GM21786 (cell line): ENCODE results near the gene MIA3.
"Not testable (repeated sequence)": the region's sequence is repeated elsewhere in the genome, so short reads cannot be mapped to it uniquely, and the experiment has no call there.

Experiments
- ATAC-seq: cut with Tn5 transposase; IDR thresholded peaks from one replicate; pipeline ENCODE4 v1.9.1; 2021; ENCODE audit not compliant: unreplicated experiment

Gene MIA3, protein sequence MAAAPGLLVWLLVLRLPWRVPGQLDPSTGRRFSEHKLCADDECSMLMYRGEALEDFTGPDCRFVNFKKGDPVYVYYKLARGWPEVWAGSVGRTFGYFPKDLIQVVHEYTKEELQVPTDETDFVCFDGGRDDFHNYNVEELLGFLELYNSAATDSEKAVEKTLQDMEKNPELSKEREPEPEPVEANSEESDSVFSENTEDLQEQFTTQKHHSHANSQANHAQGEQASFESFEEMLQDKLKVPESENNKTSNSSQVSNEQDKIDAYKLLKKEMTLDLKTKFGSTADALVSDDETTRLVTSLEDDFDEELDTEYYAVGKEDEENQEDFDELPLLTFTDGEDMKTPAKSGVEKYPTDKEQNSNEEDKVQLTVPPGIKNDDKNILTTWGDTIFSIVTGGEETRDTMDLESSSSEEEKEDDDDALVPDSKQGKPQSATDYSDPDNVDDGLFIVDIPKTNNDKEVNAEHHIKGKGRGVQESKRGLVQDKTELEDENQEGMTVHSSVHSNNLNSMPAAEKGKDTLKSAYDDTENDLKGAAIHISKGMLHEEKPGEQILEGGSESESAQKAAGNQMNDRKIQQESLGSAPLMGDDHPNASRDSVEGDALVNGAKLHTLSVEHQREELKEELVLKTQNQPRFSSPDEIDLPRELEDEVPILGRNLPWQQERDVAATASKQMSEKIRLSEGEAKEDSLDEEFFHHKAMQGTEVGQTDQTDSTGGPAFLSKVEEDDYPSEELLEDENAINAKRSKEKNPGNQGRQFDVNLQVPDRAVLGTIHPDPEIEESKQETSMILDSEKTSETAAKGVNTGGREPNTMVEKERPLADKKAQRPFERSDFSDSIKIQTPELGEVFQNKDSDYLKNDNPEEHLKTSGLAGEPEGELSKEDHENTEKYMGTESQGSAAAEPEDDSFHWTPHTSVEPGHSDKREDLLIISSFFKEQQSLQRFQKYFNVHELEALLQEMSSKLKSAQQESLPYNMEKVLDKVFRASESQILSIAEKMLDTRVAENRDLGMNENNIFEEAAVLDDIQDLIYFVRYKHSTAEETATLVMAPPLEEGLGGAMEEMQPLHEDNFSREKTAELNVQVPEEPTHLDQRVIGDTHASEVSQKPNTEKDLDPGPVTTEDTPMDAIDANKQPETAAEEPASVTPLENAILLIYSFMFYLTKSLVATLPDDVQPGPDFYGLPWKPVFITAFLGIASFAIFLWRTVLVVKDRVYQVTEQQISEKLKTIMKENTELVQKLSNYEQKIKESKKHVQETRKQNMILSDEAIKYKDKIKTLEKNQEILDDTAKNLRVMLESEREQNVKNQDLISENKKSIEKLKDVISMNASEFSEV (N-terminal part only)

DNA sequence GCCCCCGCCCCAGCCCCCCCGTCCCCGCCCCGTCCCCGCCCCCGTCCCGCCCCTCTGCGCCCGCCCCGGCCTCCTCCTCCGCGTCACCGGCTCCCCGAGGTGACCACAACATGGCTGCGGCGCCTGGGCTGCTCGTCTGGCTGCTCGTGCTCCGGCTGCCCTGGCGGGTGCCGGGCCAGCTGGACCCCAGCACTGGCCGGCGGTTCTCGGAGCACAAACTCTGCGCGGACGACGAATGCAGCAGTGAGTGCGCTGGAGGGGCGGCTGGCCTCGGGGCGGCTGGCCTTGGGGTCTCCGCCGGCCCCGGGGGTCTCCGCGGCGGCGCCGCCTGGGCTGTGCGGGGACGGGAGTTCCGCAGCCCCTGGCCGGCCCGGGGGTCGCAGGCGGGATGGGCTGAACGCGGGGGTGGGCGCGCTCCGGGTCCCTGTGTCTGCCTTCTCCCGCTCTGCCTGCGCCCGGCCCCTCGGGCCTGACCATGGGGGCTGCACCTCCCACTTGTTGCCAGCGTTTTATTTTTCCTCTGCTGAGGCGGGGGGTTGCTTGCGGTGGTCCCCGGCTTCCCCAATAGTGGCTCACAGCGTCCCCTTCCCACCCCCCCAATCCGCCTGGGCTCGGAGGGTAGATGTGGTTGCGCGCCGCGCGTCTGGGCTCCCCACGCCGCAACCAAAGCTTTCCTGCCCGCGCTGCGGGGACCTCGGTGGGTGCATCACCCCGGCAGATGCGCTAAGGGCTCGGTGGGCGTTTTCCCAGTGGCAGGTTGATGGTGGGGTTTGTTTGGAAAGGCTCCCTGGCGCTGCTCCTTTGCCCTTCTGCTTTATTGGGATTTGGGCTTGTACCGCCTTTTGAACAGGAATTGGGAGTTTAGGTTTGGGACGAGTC lies at the start of gene MIA3:
Gene MIA3, plus strand, starts transcription at position 97 of the 879 bp plus-strand sequence. Its CDS starts 14 bp downstream, at position 111.
- ATAC-seq = peak; percentile 49

DNA sequence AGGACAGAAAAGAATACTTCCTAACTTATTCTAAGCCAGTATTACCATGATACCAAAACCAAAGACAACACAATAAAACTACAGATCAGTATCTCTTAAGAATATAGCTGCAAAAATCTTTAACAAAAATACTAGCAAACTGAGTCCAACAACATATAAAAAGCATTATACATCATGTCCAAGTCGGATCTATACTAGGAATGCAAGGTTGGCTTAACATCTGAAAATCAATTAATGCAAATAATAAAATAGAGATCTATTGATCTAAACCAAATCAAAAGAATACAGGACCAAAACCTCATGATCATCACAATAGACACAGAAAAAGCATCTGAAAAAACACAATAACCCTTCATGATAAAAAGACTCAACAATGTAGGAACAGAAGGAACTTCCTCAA lies 47.1 kb upstream of the MIA3 start:
- no peak for ATAC-seq

DNA sequence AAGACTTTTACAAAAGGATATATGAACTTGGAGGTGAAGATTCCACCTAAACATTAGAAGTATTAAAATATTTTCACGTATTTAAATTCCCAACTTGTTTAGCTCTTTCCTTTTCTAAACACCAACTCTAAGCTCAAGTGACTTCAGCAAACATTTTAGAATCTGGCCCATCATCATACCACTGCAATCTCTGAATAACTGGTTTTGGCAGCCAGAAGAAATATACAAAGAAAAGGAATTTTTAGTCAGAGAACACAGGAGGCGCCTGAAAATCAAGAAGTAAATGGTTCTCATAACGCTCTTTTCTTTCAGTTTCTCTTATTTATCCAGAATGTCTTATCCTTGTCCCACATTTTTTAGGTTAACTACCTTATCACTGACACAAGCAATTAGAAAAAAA lies 38.6 kb upstream of the MIA3 start:
- ATAC-seq = no peak

DNA sequence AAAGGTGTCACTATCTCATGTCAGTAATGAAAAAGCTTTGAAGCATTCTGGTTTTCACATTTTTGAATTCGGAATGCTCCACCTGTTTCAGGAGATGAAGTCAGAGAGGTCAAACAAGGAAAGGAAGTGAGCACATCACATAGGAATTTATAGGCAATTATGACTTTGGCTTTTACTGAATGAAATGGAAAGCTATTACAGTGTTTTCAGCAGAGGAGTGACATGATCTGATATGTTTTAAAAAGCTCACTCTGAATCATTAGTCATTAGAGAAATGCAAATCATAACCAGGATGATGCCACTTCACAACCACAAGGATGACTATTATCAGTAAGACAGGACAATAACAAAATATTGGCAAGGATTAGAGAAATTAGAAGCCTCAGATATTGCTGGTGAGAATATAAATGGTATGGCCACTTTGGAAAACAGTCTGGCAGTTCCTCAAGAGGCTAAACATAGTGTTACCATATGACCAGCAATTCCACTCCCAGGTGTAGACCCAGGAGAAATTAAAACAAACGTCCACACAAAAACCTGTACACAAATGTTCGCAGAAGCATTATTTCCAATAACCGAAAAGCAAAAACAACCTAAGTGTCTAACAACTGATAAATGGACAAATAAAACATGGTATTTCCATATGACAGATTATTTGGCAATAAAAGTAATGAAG lies 35.7 kb upstream of the MIA3 start:
- peak; percentile 58 for ATAC-seq

DNA sequence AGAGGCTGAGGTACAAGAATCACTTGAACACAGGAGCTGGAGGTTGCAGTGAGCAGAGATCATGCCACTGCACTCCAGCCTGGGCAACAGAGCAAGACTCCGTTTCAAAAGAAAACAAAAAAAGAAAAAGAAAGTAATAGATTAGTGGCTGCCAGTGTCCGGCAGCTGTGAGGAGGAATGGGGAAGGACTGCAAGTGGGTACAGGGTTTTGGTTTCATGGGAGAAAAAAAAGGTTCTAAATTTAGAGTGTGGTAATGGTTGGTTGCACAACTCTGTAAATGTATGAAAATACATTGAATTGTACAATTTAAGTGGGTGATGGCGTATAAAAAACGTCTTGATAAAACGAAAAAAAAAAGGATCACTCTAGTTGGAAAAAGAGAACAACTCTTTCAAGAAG lies 34.8 kb upstream of the MIA3 start:
- ATAC-seq = peak; percentile 89

DNA sequence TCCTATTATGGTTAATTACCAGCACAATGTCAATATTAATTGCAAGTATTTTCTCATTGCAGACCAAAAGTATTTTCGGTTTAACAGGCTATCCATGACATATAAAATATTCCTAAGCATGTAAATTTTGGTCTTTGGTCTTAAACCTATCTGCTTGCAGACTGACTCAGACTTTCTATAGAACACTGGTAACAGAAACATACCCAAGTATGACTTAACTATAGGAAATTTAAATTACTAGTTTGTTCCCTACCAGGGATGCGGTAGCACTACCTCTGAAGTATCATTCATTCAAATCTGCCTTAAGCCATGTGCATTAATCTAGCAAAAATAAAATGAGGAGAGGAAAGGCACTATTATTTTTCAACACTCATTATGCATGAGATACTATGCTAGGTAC lies 31.1 kb upstream of the MIA3 start:
- no peak for ATAC-seq

DNA sequence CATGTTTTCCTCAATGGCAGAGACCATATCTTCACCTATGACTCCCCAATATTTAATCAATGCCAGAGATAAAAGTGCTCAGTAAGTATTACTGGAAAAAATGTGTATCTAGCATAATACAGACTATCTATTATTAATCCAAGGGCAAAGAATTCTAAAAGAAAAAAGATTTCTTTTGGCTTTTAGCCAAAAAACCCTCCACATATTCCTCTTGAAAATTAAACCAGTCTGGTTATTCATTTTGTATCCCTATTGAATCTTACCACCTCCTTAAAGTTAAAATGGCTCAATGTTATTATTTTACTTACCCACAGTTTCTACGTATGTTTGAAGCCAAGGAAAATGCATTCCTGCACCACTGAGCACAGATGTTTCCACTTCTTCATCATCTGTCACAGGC lies 29.8 kb upstream of the MIA3 start:
- no peak for ATAC-seq

DNA sequence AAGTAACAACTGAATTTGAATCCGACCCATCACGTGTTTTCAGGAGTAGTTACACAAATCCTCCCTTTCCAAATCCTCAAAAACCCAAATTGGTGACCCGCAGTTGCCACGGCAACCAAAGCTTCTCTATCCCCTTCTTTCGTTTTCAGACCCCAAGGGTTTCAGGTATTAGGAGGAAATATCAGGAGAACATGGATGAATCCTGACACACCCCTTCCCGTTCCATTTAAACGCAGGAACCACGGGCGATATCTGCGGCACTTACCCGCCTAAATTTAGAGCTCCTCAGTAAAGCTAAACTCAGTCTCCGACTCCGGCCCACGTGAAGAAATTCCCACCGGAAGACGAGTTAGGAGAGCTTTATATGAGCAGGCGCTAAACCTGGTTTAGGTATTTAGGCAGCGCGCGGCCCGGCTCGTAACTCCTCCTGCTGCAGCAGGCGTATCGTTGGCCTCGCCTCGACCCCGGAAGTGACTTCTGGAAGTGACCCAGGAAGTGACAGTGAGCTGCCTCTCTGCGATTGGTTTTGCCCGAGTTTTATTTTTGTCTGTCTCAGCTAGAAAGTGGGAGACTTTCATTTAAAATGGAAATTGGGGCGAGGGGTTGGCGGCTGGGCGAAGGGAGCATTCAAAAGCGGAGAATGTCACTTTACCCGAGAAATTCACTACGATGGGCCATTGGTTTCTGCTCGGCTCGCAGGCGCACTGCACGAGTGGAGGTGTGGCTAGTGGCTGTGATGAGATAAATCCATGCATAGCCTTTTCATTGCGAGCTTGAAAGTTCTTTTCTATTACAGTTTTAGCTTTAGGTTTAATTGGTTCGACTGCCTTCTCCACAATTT lies 28.2 kb upstream of the MIA3 start, which contains the start of gene TAF1A:
Gene TAF1A, minus strand, starts transcription at position 472 of the 841 bp plus-strand sequence.
- peak; percentile 100 for ATAC-seq

DNA sequence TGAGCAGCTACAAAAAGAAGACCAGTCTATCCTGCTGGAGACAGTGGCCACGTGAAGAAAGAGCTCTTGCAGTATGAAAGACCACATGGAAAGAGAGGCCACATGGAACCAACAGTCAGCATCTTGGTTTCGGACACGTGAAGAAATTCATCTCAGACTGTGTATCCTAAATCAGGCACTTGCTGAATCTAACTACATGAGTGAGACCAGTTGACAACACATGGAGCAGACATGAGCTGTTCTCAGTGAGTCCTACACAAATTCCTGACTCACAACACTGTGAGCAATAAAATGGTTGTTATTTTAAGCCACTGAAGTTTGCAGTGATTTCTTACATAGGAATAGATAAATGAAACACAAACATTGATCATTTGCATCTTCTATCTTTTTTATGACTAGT lies 25.7 kb upstream of the MIA3 start:
- no peak for ATAC-seq

DNA sequence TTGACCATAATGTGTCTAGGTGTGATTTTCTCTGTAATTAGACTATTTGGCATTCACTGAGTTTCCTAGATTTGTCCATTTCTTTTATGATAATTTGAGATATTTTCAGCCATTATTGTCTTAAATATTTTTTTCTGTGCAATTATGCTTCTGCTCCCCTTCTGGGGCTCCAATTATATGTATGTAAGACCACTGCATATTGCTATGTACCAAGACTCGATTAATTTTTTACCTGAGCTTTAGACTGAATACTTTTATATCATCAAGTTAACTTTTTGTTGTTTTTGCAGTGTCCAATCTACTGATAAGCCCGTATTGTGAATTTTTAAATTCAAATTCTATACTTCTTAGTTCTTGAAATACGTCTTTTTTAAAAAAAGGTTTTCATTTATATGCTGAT lies 23.1 kb upstream of the MIA3 start:
- ATAC-seq = no peak

DNA sequence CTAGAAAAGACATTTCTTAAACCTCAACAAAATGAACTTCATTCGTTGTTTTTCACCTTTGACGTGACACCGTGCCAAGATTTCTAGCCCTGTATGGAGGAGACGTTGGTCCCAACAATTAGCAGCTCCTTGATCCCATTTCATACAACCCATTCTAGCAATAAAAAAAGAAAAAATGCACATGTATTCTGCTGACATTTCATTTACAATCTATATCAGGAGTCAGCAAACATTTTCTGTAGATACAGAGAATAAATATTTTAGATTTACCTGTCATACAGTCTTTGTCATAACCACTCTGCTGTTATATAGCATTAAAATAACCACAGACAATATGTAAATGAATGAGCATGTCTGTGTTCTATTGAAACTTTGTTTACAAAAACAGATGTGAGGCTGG lies 21.2 kb upstream of the MIA3 start:
- ATAC-seq = no peak

DNA sequence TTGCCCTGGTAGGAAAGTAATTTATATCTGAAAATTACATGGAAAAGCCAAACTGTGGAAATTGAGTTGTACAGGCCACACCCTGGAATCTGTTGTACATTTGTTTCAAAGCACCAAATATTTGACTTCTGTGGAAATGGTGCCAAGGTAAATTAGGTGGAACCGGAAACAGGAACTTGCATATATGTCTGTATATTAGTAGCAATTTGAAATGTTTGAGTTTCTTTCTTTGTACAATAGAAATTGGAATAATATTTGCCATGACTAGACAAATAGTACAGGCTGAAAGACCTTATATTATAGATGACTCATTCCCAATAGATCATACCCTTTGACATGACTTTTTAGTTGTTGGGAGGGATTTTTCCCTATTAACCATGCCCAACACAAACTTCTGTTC lies 17.6 kb upstream of the MIA3 start:
- ATAC-seq = no peak

DNA sequence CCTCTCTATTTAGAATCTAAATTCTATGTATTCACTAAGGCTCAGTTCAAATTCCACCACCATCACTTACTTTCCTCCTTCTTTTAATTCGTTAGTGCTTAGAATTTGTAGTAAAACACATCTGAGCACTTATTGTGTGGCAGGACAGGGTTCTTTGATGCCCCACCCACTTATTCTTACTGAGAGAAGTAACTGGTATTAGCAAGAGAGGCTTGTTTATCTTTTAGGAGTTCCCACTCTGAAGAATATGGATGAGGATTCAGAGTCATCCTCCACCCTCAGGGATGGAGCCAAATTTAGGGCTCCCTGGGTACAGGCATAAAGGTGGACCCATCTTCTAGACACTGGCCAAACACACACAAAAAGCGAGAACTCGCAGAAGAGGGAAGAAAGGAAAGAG lies 16.6 kb upstream of the MIA3 start:
- no peak for ATAC-seq

DNA sequence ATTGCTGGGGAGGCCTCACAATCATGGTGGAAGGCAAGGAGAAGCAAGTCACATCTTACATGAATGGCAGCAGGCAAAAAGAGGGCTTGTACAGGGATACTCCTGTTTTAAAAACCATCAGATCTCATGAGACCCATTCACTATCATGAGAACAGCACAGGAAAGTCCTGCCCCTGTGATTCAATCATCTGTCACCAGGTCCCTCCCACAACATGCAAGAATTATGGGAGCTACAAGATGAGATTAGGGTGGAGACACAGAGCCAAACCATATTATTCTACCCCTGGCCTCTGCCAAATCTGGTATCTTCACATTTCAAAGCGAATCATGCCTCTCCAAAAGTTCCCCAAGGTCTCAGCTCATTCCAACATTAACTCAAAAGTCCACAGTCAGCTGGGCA lies 11.1 kb upstream of the MIA3 start:
- ATAC-seq = no peak

DNA sequence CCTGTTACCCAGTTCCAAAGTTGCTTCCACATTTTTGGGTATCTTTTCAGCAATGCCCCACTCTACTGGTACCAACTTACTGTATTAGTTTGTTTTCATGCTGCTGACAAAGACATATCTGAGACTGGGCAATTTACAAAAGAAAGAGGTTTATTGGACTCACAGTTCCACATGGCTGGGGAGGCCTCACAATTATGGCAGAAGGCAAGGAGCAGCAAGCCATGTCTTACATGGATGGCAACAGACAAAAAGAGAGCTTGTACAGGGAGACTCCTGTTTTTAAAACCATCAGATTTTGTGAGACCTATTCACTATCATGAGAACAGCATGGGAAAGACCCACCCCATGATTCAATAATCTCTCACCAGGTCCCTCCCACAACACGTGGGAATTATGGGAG lies 8.8 kb upstream of the MIA3 start:
- not testable (repeated sequence) for ATAC-seq

DNA sequence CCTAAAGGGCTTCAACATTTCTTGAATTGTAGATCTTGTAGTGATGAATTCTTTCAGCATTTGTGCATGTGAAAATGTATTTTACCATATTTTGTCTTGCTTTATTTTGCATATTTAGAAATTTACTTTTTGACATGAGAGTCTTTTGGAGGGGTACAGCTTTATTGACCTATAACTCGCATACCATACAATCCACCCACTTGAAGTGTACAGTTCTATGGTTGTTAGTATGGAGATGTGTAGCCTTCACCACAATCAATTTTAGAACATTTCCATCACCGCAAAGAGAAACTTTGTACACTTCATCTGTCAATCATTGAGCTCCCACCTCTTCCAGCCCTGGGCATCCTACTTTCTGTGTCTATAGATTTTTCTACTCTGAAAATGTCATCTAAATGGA lies 7.2 kb upstream of the MIA3 start:
- ATAC-seq = no peak

DNA sequence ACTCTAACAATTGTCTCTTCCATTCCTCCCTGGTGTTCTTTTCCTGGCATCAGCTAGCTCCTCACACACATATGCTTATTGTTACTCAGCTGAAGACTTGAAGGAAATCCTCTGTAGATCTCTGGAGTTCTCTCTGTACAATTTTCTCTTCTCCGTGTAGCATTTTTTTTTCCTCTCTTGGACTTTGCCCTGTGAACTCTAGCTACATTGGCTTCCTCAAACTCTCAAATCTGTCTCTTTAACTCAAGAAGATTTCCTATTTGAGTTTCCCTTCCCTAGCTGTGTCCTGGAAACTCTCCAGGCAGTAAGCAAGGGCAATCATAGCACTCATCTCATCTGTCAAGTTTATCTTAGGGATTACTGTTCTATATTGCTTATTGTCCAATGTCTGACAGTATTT lies 4.3 kb upstream of the MIA3 start:
- no peak for ATAC-seq

DNA sequence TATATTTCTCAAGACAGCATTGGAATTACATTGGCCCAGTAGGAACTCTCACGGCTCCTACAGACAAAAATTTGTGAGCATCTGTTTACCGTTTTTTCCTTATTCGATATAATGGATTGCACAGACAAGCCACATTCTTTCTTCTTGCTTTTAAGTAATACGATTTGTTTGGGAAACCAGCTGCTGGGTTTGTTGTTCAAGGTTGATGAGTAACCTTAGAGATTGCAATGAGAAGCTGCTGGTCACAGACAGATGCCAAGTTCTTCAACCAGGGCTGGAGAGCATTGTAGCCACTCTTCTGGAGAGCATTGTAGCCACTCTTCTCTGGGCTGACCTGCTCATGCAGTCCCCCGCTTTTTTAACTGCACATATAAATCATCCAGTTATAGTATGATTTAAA lies 1.4 kb upstream of the MIA3 start:
- ATAC-seq = no peak
